Activated CD8-positive, alpha-beta memory T cell treated with anti-CD3 and anti-CD28 coated beads for 36 hours (primary cell): ENCODE data around the gene GNMT. TPM values are rescaled to one million over a fixed set of nuclear protein-coding genes. Genes with fewer than 3 reads are reported as not detected.

Source experiments
- CTCF ChIA-PET: fragments of 350-600 bp; sonication (Branson Sonifier 250); formaldehyde crosslinking; loops from one replicate; lab custom pipeline; 2021; ENCODE audit warnings: antibody characterized with exemption; lab: Charles Lee
- POLR2A ChIA-PET: fragments of 350-600 bp; sonication (Branson Sonifier 250); formaldehyde crosslinking; loops from one replicate; lab custom pipeline; 2021; ENCODE audit warnings: antibody characterized with exemption; lab: Charles Lee
- total RNA-seq, 2 experiments: library from RNA; stranded (reverse); gene quantifications; one replicate each; pipeline ENCODE4 v1.2.3, GENCODE V29; 2021

Gene GNMT
- total RNA-seq, 2 experiments from 2014 or later, result 0.23 to 0.59 TPM

DNA sequence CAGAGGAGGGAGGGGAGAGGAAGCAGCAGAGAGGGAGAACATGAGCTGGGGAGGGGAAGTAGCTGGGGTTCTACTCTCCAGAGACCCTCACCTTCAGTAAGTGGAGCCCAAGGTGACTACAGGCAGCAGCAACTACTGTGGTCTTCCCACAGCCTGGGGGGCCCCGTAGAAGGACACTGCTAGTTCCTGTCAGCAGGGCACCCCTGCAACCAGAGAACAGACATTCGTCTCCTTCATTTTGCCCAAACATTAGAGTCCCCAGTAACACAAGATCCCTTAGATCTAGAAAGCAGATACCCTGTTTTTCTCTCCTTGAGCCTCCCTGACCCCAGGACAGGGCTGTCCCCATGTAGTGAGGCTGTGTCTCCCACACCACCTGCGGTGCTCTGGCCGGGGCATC lies 8.2 kb downstream of the GNMT start:
- POLR2A ChIA-PET, result no interaction called here
- CTCF ChIA-PET, result no interaction called here

DNA sequence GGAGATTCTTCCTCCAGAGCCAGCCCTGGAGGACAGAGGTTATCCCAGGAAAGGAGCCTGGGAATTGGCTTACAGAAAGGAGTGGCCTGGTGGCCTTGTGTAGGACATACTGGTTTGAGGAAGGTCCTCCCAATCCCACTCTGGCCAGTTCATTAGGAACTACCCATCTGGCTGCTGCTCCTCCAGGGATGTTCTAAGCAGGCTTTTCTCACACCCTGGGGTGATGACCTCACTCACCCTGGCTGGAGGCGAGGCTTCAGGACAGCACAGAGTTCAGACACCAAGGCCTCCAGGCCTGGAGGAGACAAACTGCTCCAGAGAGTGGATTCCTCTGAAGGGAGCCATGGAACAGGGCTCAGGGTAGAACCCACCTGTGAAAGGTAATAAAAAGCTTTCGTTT lies 8.9 kb downstream of the GNMT start:
- ChIA-PET POLR2A (no interaction called here), CTCF (no interaction called here)

DNA sequence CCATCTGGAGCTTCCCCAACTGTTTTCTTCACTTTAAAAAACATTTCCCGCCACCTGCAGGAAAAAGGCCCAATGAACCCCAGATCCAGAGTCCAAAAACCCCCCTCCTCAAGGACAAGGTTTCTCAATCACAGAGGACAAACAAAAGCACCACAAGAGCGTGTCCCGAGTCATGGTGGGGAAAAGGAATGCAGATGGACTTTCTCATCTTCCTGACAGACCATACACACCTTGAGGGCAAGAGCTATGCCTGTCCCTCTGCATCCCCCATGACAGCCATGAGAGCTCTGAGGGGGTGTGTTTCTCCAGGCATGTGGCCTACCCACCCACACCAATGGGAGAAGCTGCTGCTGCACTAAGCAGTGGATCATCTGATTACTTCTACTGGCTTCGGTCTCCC lies 9.4 kb downstream of the GNMT start:
- ChIA-PET POLR2A (no interaction called here), CTCF (no interaction called here)

DNA sequence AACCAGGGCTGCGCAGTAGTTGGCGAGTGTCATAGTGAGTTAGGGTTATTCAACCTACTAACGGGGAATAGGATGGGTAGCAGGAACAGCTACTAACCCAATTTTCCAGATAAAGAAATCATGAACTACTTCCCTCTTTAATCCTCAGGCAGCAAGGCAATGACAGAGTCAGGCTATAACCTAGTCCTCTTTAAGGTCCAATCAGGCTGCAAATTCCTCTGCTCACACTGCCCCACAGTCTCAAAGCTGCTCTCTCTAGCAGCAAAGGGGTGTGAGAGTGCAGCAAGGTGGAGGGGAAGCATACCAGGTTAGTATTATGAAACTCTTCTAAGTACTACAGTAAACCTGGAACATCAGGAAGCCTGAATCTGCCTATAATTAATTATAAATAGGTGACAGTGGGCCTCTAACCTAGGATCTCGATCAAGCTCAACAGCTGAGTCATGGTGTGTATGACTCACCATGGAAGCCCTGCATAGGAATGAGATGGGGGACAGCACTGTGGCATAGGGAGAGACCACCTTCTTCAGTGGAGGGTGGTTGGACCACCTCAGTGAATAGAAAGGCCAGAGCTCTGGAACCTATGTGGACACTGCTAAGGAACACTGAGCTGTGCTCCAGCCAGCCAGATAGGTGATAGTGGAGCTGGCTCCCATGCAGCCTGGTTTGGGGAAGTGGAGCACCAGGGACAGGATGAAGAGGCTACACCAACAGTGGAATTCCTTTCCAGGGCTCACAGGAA lies 10.5 kb downstream of the GNMT start:
- POLR2A ChIA-PET, result interaction anchor here (1.1 kb wide), 1 partner anchor 9 kb away, joined by 3 read pairs; no protein-coding TSS in a partner anchor
- CTCF ChIA-PET, result interaction anchor here (1.0 to 1.2 kb wide), 2 partner anchors 172 to 173 kb away, joined by 3 to 4 read pairs; no protein-coding TSS in a partner anchor

DNA sequence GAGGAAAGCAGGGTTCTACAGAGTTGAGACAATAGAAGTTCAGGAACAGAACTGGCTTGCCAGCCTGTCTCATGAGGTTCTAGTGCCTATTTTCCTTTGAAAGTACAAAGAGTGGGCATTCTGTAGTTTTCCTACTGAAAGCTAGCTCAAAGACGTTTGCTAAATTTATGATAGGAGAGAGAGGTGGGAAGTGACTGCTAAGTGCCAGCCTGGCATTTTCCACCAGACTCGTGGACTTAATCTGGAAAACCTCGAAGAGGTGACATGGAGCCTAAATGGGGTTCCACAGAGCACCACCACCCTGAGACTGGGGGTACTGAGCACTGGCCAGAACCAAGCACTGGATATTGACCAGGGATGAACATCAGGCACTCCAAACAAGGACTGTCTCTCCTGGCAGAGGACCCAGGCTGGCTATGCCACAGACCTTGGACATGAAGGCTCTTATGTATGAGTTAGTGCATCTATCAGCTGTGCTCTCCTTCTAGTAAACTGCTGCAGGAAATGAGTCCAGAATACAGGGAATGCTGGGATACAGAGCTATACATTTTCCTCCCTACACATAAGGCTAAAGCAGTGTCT lies 11.3 kb downstream of the GNMT start:
- POLR2A ChIA-PET, result interaction anchor here (1.1 kb wide), 1 partner anchor 10 kb away, joined by 3 read pairs; no protein-coding TSS in a partner anchor
- CTCF ChIA-PET, result interaction anchor here (0.7 to 1.2 kb wide), 2 partner anchors 38 to 172 kb away, joined by 3 to 4 read pairs; no protein-coding TSS in a partner anchor

DNA sequence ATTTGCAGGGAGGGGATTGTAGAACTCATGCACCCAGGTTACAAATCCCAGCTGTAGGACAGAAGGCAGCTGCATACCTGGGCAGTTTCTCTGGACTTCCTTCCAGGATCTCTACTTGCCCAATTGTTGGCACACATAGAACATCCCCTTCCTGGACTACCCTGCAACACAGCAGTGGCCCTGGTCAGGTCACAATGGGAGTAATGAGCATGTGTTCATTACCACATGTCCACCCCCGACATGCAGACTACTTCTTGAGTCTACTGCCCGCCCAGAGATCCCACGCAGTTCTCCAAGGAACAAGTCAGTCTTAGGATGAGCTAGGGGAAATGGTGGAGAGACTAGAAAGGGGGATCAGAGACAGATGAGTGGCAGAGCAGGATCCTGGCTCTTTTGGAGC lies 13.4 kb downstream of the GNMT start:
- POLR2A ChIA-PET, result interaction anchor here (0.5 to 1.0 kb wide), 2 partner anchors 10 to 101 kb away, joined by 4 to 6 read pairs; partner anchors contain the start of gene PPP2R5D
- CTCF ChIA-PET, result interaction anchor here (0.7 to 1.5 kb wide), 2 partner anchors 53 to 170 kb away, joined by 3 to 4 read pairs; no protein-coding TSS in a partner anchor

DNA sequence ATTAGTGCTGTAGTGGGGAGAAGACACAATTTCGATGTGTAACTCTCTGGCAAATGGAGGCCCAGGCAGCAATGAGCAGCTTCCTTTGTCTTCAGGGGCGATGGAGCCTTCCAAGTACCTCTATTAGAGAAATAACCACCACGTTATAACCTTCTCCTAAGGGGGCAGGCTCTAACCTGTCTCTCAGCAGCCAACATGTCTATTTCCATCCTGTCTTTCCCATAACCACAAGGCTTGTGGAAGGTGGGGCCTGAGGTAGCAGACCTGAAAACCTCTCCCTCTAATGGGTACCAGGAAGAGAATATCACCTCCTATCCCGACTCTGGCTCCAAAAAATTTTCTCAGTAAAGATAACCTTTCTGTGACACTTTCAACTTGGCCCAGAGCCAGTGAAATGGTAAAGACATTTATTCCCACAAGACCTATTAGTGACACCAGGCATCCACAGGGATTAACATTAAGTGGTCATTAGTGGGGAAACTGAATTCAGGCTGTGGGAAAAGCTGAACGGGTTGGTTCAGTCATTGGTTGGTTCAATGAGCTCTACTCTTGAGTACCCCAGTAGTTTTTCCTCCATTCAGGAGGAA lies 14.5 kb downstream of the GNMT start:
- POLR2A ChIA-PET, result interaction anchor here (0.5 to 1.2 kb wide), 4 partner anchors 9 to 248 kb away, joined by 3 to 5 read pairs (median 4); partner anchors contain the start of genes CNPY3 and PPP2R5D
- CTCF ChIA-PET, result no interaction called here

DNA sequence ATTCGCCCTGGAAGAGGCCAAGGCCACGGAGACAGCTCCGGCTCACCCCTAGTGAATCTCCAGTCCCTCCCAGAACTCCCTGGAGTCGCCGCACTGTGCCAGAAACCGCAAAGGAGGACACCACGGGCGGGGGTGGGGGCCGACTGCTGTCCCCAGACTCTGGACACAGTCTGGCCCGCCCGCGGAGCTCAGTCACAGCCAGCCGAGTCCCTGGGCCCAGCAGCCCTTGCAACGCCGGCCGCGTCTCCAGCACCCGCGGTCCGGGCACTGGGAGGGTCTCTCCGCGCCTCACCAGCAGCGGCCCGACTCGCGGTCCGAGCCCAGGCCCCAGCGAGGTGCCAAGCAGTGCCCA lies 17.9 kb downstream of the GNMT start:
- CTCF ChIA-PET, result interaction anchor here (0.5 to 1.3 kb wide), 2 partner anchors 165 to 339 kb away, joined by 3 to 4 read pairs; no protein-coding TSS in a partner anchor
- POLR2A ChIA-PET, result interaction anchor here (1.0 to 1.9 kb wide), 5 partner anchors 36 to 192 kb away, joined by 3 to 14 read pairs (median 10); partner anchors contain the start of genes CNPY3, KLC4, KLHDC3 and MEA1

DNA sequence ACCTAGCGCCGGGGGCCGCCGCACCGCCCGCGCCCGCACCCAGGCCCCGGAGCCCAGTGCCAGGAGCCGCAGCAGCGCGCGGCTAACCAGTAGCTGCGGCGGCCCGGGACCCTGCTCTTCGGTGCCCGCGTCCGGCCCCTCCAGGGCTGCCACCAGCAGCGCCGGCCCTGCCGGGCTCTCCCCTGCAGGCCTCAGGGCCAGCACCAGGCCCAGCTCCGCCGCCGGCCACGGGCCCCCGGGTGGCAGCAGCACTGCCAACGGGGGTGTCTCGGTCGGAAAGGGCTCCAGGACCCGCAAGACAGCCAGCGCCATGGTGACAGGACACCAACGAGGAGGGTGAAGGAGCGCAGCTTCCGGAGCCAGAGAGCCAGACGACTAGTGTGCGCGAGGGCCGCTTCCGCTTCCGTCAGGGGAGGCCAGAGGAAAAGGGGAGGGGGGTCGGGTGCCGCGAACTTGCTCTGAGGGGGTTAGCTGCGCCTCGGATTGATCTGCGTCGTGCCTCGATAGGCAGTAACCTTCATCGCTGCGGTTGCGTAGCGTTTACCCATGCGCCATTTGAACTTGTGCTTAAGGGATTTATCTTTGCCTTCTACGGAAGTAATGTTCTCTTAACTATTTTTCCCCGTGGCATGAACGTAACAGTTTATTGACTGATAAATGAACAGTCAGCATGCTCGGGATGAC lies 18.4 kb downstream of the GNMT start, which contains the start of gene PEX6:
Gene PEX6, minus strand, starts transcription at position 343 of the 684 bp plus-strand sequence. Its CDS starts 31 bp downstream, at position 312.
- POLR2A ChIA-PET, result interaction anchor here (0.5 to 1.9 kb wide), 8 partner anchors 9 to 192 kb away, joined by 3 to 14 read pairs (median 5); partner anchors contain the start of genes CNPY3, CUL7, KLC4 and KLHDC3
- CTCF ChIA-PET, result interaction anchor here (1.3 kb wide), 1 partner anchor 165 kb away, joined by 4 read pairs; no protein-coding TSS in a partner anchor

DNA sequence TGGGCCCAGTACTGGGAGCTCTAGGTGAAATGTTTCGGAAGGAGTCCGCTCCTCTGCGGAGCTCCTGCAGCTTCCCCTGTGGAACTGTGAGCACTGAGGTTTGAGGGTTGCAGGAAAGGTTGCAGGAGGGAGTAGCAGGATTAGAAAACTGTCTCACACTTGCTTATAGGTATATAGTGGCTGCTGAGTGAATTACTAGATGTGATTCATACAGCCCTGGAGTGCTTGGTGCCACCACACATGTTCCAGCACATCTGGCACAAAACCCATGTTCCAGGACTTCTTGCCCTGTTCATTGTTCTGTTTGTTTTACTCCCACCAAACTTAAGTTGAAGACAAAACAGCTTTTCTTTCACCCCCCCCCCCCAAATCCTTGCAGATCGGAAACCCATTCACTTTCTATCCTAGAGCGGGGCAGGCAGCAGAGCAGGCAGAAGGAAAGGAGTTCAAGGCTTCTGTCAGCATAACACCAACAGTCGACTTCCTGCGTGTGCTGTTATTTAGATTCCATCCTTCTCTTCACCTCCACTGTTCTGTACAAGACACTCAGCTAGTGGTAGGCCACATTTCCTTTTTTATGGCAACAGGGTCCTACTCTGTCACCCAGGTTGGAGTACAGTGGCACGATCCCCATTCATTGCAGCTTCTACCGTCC lies 19.1 kb downstream of the GNMT start:
- ChIA-PET CTCF (interaction anchor here (1.3 kb wide), 1 partner anchor 164 kb away, joined by 4 read pairs; no protein-coding TSS in a partner anchor), POLR2A (interaction anchor here (0.5 to 1.9 kb wide), 7 partner anchors 8 to 79 kb away, joined by 3 to 14 read pairs (median 5); partner anchors contain the start of genes CNPY3, CUL7, KLC4 and KLHDC3)

DNA sequence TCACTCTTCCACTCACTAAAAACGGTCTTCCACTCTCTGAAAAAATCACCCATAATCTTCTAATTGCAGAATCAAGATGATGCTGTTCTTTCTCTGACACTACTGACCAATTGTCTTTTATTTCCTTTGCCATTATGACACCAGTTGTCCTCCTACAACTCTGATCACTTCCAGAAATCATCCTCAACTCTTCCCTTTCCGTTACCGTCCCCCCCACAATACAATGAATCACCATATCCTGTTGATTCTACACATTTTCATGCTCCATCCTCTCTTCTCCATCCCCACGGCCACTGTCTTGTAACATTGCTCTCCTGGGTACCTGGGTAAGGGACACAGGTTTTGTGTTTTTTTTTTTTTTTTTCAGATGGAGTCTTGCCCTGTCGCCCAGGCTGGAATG lies 21.3 kb downstream of the GNMT start:
- CTCF ChIA-PET, result interaction anchor here (0.6 to 0.7 kb wide), 2 partner anchors 51 to 325 kb away, joined by 4 to 6 read pairs; no protein-coding TSS in a partner anchor
- POLR2A ChIA-PET, result interaction anchor here (0.7 kb wide), 1 partner anchor 22 kb away, joined by 3 read pairs; no protein-coding TSS in a partner anchor

DNA sequence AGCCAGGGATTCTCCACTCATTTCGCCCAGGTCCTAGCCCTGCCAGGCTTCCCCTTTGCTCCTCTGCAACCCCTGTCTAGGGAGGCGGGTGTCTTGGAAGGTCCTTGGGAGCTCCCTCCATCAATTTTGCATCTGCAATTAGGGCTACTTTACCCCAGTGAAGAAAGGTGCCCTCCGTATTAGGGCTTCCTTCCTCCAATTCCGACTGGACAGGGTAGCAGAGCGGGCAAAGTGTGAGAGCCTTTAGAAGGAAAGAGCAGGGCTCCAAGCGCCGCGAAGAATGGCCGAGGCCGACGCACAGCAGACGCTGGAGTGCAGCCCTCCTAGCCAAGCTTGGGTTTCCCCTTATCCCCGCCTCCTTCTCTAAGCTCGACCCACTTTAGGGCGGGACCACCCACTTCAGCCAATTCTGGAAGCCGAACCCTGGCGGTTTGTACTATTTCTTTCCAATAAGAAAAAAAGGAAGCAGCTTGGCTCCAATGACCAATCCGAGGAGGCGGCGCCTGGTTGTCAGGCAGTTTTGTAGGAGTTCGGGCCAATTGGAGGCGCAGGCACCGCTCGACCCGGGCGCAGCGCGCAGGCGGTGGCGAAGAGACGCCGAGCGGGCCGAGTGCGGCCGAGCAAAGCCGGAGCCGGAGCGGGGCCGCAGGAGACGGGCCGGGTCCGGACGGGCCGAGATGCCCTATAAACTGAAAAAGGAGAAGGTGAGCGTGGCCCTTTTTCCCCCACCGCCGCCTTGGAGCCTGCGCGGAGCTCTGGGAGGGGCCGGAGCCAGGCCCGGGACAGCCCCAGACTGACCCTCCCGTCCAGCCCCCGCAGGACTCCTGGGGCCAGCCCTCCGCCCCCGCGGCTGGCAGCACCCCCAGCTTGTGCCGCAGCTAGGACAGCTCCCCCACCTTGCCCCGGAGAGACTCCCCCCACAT lies 23.7 kb downstream of the GNMT start, which contains the start of gene PPP2R5D:
Gene PPP2R5D, plus strand, starts transcription at position 570 of the 923 bp plus-strand sequence. Its CDS starts 108 bp downstream, at position 678.
- ChIA-PET CTCF (interaction anchor here (0.6 to 1.4 kb wide), 4 partner anchors 32 to 497 kb away, joined by 3 to 5 read pairs (median 3); no protein-coding TSS in a partner anchor), POLR2A (interaction anchor here (0.6 to 2.3 kb wide), 11 partner anchors 9 to 198 kb away, joined by 3 to 14 read pairs (median 4); partner anchors contain the start of genes CNPY3, CUL9, KLC4 and KLHDC3)

DNA sequence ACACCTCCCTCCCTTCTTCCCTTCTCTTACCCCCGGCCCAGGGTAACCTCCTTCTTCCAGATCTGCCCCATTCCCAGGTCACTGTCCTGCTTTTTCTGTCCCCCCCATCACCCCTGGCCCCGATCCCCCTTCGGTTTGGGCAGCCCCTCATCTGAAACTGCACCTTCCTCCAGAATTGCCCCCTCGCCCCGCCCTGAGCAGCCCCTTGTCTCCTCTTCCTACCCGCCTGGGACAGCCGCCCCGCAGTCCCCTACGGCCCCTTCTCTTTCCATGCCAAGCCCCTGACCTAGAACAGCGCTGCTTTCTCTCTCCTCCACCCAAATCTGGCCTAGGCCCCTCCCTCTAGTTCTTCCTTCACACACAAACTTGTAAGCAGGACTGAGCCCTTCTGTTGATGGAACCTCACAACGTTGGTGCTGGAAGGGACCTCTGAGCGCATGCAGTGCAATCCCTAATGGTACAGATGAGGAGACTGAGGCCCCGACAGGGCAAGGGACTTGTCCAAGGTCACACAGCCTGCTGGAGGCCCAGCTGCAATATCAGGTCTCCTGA lies 24.4 kb downstream of the GNMT start:
- ChIA-PET CTCF (interaction anchor here (1.4 kb wide), 1 partner anchor 70 kb away, joined by 3 read pairs; no protein-coding TSS in a partner anchor), POLR2A (interaction anchor here (1.0 to 2.3 kb wide), 4 partner anchors 10 to 94 kb away, joined by 3 to 14 read pairs (median 8); partner anchors contain the start of genes CNPY3, KLHDC3 and MEA1)

DNA sequence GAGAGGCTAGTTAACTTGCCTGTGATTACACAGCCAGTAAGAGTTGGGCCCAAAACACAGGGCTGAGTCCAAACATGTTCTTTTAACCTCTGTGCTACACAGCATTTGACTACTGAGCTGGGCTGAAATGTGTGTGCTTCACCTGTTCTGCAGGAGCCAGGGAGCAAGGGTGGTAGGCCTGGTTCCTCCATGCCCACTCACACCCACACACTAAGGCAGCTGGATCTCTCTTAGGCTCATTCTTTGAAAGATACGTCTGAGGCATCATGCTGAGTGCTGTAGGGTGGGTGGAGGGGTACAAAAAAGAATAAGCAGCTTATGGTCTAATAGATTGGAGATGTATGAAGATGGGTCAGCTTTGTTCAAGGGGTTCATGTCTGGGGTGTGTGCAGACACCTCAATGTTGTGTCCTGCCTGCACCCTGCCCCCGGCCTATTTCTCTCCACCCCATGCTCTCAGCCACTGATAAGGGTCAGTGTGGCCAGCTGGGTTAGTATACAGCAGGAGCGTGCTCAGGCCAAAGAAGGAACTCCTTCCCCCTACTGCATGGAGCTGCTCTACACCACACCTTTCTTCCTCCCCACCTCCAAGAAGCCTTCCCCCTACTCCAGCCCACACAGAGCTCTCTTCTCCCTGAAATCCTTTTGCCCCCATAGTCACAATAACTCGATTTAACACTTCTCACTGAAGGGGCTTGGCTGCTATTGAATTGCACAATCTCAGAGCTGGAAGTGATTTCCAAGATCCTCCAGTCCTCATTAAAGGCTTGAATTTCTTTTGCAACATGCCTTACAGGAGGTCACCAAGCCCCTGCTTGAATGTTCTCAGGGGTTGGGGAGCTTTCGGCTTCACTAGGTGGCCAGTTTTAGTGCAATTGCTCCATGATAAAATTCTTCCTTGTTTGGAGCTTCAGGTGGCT lies 27.2 kb downstream of the GNMT start:
- POLR2A ChIA-PET, result interaction anchor here (1.1 kb wide), 1 partner anchor 8 kb away, joined by 3 read pairs; the partner anchor contains the start of gene PEX6

More for the DNA sequence above, 27.2 kb downstream of the GNMT start:
- CTCF ChIA-PET, result interaction anchor here (1.5 kb wide), 1 partner anchor 242 kb away, joined by 5 read pairs; the partner anchor contains the start of gene DNPH1
